ENCODE data around the gene BRD9. TPM values are rescaled to one million over a fixed set of nuclear protein-coding genes. Genes with fewer than 3 reads are reported as not detected.
"Not testable (repeated sequence)": the region's sequence is repeated elsewhere in the genome, so short reads cannot be mapped to it uniquely, and the experiment has no call there.

BRD9 gene
- total RNA-seq, 5 donors from 2014 or later (not counting 1 experiment from before 2014, with no cell fraction given), result 78.3 to 127 (median 83.0) TPM

GRCh38 chr5:840118-840973 lies 52.3 kb downstream of the BRD9 start:
- H3K27me3 ChIP-seq (replicated peaks in 1 of 2; ENCODE audit: control insufficient read depth in 2 of 2, extremely low read depth in 1 of 2, insufficient read depth in 2 of 2, low read length in 1 of 2); H3K4me1 Mint-ChIP-seq; H3K36me3 ChIP-seq (ENCODE audit: control insufficient read depth in 2 of 2, extremely low read depth in 1 of 2, insufficient read depth in 1 of 2, low read length in 1 of 2); H3K27ac Mint-ChIP-seq; H3K9me3 Mint-ChIP-seq; H3K4me3 Mint-ChIP-seq; H3K27ac ChIP-seq (ENCODE audit: low read length); CTCF ChIA-PET; H3K4me3 ChIP-seq (ENCODE audit: control insufficient read depth in 1 of 2, extremely low read depth in 1 of 2, low read length in 1 of 2); POLR2A ChIA-PET; H3K36me3 Mint-ChIP-seq; H3K27me3 Mint-ChIP-seq; H3K9me3 ChIP-seq; H3K4me1 ChIP-seq (ENCODE audit: control insufficient read depth in 1 of 2, extremely low read depth in 1 of 2, insufficient read depth in 2 of 2, low read length in 2 of 2): not testable (repeated sequence)
- ATAC-seq (replicated peaks in 1 of 4), result peak in 1 of 4 experiments; percentile 15
- DNase-seq, result peak in 1 of 35 experiments; percentile 4
- 79% methylated on average over 19 of the region's 21 CpGs for WGBS (ENCODE audit: insufficient coverage)

- H3K9me3 ChIP-seq; H3K9me3 Mint-ChIP-seq; H3K27me3 ChIP-seq (replicated peaks in 1 of 2; ENCODE audit: control insufficient read depth in 2 of 2, extremely low read depth in 1 of 2, insufficient read depth in 2 of 2, low read length in 1 of 2); H3K4me3 ChIP-seq (ENCODE audit: control insufficient read depth in 1 of 2, extremely low read depth in 1 of 2, low read length in 1 of 2); H3K27me3 Mint-ChIP-seq; H3K36me3 ChIP-seq (ENCODE audit: control insufficient read depth in 2 of 2, extremely low read depth in 1 of 2, insufficient read depth in 1 of 2, low read length in 1 of 2); H3K4me1 ChIP-seq (ENCODE audit: control insufficient read depth in 1 of 2, extremely low read depth in 1 of 2, insufficient read depth in 2 of 2, low read length in 2 of 2); H3K4me3 Mint-ChIP-seq; POLR2A ChIA-PET; H3K4me1 Mint-ChIP-seq; H3K27ac ChIP-seq (ENCODE audit: low read length); ATAC-seq (replicated peaks in 1 of 4); CTCF ChIA-PET; H3K36me3 Mint-ChIP-seq; H3K27ac Mint-ChIP-seq: not testable (repeated sequence)
- peak in 1 of 35 experiments; percentile 3 for DNase-seq
- 85% methylated on average over 8 of the region's 10 CpGs for WGBS (ENCODE audit: insufficient coverage)
Observed at GRCh38 chr5:838431-838851, 54.2 kb downstream of the BRD9 start.

- POLR2A ChIA-PET; ATAC-seq (replicated peaks in 1 of 4); DNase-seq; H3K27me3 ChIP-seq (replicated peaks in 1 of 2; ENCODE audit: control insufficient read depth in 2 of 2, extremely low read depth in 1 of 2, insufficient read depth in 2 of 2, low read length in 1 of 2); H3K4me1 Mint-ChIP-seq; H3K4me3 Mint-ChIP-seq; H3K27me3 Mint-ChIP-seq; H3K9me3 ChIP-seq; H3K4me3 ChIP-seq (ENCODE audit: control insufficient read depth in 1 of 2, extremely low read depth in 1 of 2, low read length in 1 of 2); CTCF ChIA-PET; H3K27ac Mint-ChIP-seq; H3K9me3 Mint-ChIP-seq; H3K36me3 Mint-ChIP-seq; H3K4me1 ChIP-seq (ENCODE audit: control insufficient read depth in 1 of 2, extremely low read depth in 1 of 2, insufficient read depth in 2 of 2, low read length in 2 of 2); H3K36me3 ChIP-seq (ENCODE audit: control insufficient read depth in 2 of 2, extremely low read depth in 1 of 2, insufficient read depth in 1 of 2, low read length in 1 of 2); H3K27ac ChIP-seq (ENCODE audit: low read length): not testable (repeated sequence)
- WGBS (ENCODE audit: insufficient coverage), result 89% methylated on average over 11 of the region's 14 CpGs
Observed at GRCh38 chr5:837621-838121, 54.9 kb downstream of the BRD9 start.

- CTCF ChIA-PET; H3K4me1 ChIP-seq (ENCODE audit: control insufficient read depth in 1 of 2, extremely low read depth in 1 of 2, insufficient read depth in 2 of 2, low read length in 2 of 2); H3K4me3 Mint-ChIP-seq; H3K27ac Mint-ChIP-seq; H3K27me3 ChIP-seq (replicated peaks in 1 of 2; ENCODE audit: control insufficient read depth in 2 of 2, extremely low read depth in 1 of 2, insufficient read depth in 2 of 2, low read length in 1 of 2); H3K27ac ChIP-seq (ENCODE audit: low read length); H3K36me3 ChIP-seq (ENCODE audit: control insufficient read depth in 2 of 2, extremely low read depth in 1 of 2, insufficient read depth in 1 of 2, low read length in 1 of 2); H3K36me3 Mint-ChIP-seq; DNase-seq; H3K9me3 Mint-ChIP-seq; H3K4me1 Mint-ChIP-seq; H3K27me3 Mint-ChIP-seq; H3K4me3 ChIP-seq (ENCODE audit: control insufficient read depth in 1 of 2, extremely low read depth in 1 of 2, low read length in 1 of 2); POLR2A ChIA-PET; ATAC-seq (replicated peaks in 1 of 4); H3K9me3 ChIP-seq: not testable (repeated sequence)
- 88% methylated on average over 4 of the region's 7 CpGs for WGBS (ENCODE audit: insufficient coverage)
Observed at GRCh38 chr5:835933-836612, 56.5 kb downstream of the BRD9 start.

DNA sequence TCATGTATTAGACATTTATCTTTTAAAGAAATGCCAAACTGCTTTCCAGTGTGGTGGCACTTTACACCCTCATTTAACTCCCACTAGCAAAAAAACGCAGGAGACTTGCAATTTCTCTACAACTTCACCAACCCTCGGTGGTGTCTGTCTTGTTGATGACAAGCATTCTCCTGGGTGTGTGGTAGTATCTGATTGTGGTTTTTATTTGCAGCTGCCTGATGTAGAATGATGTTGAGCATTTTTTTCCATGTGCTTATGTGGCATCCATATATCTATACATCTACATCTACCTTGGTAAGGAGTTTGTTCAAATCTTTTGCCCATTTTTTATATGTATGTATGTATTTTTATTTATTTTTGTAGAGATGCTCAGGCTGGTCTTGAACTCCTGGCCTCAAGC lies 58.6 kb downstream of the BRD9 start:
- H3K9me3 ChIP-seq; H3K4me1 Mint-ChIP-seq; POLR2A ChIA-PET; H3K27me3 Mint-ChIP-seq; H3K36me3 ChIP-seq (ENCODE audit: control insufficient read depth in 2 of 2, extremely low read depth in 1 of 2, insufficient read depth in 1 of 2, low read length in 1 of 2); H3K4me3 ChIP-seq (ENCODE audit: control insufficient read depth in 1 of 2, extremely low read depth in 1 of 2, low read length in 1 of 2); H3K27me3 ChIP-seq (replicated peaks in 1 of 2; ENCODE audit: control insufficient read depth in 2 of 2, extremely low read depth in 1 of 2, insufficient read depth in 2 of 2, low read length in 1 of 2); H3K27ac Mint-ChIP-seq; H3K4me3 Mint-ChIP-seq; H3K36me3 Mint-ChIP-seq; ATAC-seq (replicated peaks in 1 of 4); CTCF ChIA-PET; DNase-seq; H3K9me3 Mint-ChIP-seq; H3K27ac ChIP-seq (ENCODE audit: low read length); H3K4me1 ChIP-seq (ENCODE audit: control insufficient read depth in 1 of 2, extremely low read depth in 1 of 2, insufficient read depth in 2 of 2, low read length in 2 of 2): not testable (repeated sequence)
- WGBS (ENCODE audit: insufficient coverage), result no CpG with 5 or more reads among the region's 2 CpGs

- WGBS (ENCODE audit: insufficient coverage), result 94% methylated on average over 3 of the region's 19 CpGs
- H3K27ac ChIP-seq (ENCODE audit: low read length); H3K9me3 ChIP-seq; ATAC-seq (replicated peaks in 1 of 4); H3K36me3 ChIP-seq (ENCODE audit: control insufficient read depth in 2 of 2, extremely low read depth in 1 of 2, insufficient read depth in 1 of 2, low read length in 1 of 2); DNase-seq; H3K4me3 Mint-ChIP-seq; H3K4me1 ChIP-seq (ENCODE audit: control insufficient read depth in 1 of 2, extremely low read depth in 1 of 2, insufficient read depth in 2 of 2, low read length in 2 of 2); H3K27me3 ChIP-seq (replicated peaks in 1 of 2; ENCODE audit: control insufficient read depth in 2 of 2, extremely low read depth in 1 of 2, insufficient read depth in 2 of 2, low read length in 1 of 2); H3K36me3 Mint-ChIP-seq; H3K27ac Mint-ChIP-seq; H3K4me3 ChIP-seq (ENCODE audit: control insufficient read depth in 1 of 2, extremely low read depth in 1 of 2, low read length in 1 of 2); CTCF ChIA-PET; H3K4me1 Mint-ChIP-seq; POLR2A ChIA-PET; H3K9me3 Mint-ChIP-seq: not testable (repeated sequence)
- H3K27me3 Mint-ChIP-seq, result peaks cover 0 to 12% of the 10 kb centered on the region in 2 donors
Observed at GRCh38 chr5:828194-828593, 64.4 kb downstream of the BRD9 start.
